Medulla oblongata (tissue), 1 donor: ENCODE data around the gene TCF12.

ENCODE experiments used
- DNase-seq: peaks from one replicate; pipeline ENCODE4 v3.0.0-alpha.2; 2015; ENCODE audit errors: extremely low spot score

TCF12 gene

GRCh38 chr15:57216288-57216687 lies 297.8 kb downstream of the TCF12 start:
- no peak for DNase-seq

DNA sequence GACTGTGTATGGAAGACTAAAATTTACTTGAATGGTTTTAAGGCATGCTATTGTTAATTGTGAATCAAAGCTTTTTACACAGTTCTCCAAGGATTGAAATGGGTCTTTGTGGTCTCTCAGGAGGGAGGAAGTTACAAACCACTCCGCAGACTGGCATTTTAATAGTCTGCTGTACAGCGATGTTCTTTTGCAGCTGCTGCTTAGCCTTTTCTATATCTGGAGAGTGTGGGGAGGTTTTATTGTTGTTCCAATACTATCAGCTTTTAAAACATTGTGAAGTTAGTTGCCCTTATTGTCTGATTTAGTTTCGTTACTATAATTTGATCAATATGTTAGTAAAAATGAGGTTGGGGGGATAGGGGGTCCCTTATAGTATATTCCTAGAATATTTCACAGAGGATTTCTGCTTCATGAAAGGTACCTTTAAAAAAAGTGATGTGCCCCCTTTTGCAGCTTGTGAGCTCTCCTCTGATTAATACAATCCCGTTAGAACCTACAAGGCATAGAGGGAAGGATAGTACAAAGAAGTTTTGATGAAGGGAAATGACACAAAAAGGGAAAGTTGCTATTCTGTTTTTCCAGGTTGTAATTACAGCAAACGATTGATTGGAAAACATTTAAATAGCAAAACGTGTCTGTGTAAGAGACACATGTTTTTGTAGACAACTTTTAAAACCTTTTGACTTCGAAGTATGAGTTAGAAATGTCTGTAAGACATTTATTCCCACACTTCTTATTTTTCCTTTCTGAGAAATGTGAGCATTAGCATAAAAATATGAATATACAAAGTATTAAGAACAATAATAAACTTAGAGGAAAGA lies 299.5 kb downstream of the TCF12 start:
- DNase-seq, result peak; percentile 78

DNA sequence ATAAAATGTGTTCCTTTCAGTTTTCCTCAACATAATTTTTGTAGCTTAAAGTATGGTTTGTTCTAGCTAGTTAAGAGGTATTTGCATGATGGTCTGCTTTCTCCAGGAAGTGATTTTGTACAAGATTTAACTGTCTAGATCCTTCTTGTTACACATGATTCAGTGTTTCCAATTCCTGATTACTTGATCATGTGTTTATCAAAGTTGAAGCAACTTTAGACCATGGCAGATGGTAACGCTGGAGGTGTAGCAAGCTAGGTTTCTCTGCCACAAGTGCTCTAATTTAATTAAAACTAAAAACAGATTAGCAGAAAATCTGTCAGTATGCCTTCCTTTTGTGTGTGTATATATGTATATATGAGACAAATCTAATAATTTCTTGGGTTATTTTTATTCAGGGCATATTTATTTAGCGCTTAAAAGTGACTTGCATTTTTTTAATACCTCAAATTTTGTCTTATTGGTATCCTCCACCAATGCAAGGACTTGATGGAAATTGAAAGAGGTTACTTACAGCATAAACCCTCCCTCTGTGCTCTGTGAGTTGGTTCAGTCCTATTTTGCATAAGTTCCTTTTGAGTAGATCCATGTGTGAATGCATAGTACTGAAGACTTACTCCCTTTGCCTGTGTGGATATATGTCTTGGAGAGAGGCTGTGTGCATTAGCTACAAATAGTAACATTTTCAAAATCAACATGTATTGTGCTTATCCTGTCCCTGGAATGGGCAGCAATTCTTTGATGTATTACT lies 300.6 kb downstream of the TCF12 start:
- peak; percentile 63 for DNase-seq

GRCh38 chr15:57220205-57220604 lies 301.8 kb downstream of the TCF12 start:
- DNase-seq, result no peak

DNA sequence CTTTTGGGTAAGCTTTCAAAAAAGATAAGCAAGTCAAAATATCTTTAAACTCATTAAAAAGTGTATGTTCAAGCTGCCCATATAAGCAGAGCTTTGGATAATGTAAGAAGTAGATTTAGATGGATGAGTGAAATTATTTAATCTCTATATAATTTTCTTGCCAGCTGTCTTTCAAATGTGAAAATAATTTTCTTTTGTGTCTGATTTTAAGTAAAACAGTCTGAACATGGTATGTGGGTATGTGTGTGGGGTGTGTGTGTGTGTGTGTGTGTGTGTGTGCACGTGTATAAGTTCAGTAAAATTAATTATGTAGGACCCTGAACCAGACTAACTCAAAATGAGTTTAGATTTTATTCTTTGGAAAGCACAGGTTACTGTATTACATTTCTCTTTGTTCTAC lies 302.7 kb downstream of the TCF12 start:
- DNase-seq, result no peak

- no peak for DNase-seq
Measured at GRCh38 chr15:57223345-57223744, 304.9 kb downstream of the TCF12 start.

DNA sequence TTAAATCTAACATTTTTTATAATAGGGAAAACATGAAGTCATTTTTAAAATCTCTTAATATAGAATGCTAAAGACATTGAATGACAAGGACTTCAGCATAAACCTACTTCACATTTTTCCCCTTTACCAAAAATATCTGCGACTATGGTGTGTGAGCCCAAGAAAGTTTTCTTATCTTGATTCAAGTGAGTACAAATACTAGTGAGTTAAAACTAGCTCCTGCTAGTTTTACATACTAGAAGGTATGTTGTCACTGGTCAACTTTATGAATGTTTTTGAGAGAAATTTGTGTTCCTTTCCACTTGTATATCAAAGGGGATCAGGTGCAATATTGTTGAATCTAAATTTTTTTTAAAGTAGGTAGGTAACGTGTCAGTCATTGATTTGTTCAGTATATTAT lies 305.4 kb downstream of the TCF12 start:
- no peak for DNase-seq

DNA sequence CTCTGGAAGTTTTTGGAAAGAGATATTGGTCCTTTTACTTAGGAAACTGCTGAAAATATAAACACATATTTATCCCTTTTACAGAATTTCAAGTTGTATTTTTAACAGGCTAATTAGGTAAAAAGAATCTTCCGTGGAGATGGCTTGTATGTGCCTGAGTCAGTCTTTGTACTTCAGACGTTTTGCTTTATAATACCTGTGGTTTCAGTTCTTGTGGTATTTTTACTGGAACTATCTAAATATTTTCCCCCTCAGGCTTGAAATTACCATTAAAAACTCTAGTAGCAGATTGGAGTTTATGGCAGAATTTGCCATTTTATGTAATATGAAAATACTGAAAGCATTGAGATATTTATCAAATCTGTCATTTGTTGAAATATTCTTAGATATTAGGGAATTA lies 306.2 kb downstream of the TCF12 start:
- no peak for DNase-seq

DNA sequence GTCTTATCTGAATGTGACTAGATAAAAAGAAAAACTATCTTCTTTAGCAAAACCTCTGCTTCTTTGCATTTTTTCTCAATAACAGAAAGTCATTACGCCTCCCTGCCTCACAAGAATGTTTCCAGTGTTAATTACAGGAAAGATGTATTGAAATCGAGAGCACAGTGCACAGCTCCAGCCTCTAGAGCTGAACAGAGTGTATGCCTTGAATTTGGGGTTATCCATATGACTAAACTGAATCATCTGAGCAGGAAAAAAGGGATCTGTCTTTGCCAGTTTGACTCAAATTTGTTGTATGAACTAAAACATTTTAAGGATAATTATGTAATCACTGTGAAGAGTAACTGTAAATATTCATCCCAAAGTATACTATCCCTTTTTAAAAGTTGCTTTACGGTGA lies 308.7 kb downstream of the TCF12 start:
- no peak for DNase-seq

DNA sequence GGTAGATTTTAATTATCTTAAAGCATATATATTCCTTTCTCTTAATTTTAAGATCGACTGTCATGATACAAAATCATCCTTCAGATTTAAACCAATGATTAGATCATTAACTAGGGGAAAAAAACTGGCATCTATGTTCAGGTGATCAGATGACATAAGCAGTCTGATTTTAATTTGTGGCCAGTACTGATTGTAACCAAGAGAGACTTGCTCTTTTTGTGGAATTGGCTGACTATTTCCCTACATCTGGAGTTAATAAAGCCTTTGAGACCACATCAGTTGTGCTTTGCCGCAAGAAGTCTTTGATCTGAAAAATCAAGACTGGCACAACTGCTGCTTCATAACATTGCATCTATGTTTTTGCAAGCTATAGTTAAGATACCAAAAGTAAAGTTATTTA lies 309.5 kb downstream of the TCF12 start:
- DNase-seq, result no peak

DNA sequence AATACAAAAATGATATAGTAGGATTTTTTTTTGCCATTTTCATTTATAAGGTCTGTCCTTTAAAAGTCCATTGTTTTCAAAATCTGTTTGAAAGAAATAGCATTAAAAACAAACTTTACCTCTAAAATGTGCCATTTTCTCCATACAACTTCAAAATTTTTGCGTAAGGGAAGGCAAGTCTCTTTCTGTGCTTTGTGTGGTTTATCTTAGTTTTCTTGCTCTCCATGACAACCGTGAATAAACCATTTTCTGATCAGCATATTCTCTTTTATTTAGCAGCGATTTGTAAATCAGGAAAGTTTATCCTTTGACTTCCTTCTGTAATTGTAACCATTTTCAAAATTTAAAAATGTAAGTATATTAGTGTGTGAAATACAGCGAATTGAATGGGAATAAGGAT lies 310.0 kb downstream of the TCF12 start:
- DNase-seq, result no peak

DNA sequence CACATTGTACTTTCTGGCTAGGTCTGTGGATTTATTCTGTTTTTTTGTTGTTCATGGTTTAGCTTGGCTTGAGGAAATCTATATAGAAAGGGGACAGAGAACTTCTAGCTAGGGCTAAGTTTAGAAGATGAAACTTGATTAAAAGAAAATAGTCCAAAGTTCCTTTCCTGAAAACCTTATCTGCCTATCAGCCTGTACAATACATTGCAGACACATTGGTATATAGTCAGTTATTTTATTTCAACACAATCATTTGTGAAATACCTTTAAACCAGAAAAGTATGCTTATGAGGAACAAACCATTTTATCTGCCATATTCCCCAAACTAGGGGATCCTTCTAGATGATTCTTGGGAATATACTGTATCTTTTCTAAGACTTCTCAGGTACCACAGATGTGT lies 310.6 kb downstream of the TCF12 start:
- DNase-seq, result no peak

DNA sequence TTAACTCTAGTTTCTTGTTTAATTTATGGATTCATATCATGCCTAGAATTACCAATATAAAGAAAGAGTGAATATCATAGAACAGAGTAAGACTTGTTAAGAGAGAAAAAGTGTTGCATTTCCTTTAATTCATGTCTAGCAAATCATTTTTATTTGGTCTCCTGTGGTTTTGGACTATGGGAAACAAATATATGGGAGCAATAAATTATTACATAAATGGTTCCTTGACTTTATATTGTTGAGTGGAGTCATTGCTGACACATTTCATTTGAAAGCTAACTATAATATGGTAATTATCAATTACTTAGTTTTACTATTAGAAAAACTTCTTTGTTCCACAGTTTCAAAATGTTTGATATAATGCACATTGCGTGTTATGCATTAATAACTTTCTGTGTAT lies 313.1 kb downstream of the TCF12 start:
- DNase-seq, result no peak

DNA sequence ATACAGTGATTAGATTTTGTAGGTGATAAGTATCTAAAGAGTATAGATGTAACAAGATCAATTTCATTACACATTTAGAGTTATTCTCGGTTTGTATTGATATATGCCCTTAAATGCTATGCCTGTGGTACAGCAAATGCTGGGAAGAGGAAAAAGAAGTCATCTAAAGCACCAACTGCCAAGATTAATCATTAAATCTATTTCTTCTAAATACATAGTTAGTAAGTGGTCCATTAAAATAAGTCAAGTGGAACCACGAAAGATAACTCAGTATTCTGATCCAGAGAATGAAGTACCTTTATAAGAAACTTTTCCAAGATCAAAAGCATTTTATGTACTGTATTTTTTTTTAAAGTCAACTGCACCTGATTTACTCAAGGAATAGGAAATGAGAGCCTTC lies 315.7 kb downstream of the TCF12 start:
- no peak for DNase-seq

DNA sequence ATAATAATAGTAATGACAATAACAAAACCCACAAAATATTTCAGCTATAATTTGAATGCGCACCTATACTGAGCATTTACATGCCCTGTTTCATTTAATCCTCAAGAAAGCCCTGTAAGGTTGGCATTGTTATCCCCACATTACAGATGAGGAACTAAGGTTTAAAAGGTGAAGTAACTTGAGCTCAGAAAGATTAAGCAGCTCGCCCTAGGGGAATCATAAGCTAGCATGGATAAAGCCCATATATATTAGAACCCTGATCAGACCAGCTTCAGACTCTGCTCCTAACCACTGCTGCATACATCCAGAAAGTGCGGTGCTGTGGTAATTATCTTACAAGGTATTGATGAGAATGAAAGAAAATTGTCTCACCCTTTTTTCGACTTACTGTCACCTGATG lies 316.7 kb downstream of the TCF12 start:
- DNase-seq, result no peak

DNA sequence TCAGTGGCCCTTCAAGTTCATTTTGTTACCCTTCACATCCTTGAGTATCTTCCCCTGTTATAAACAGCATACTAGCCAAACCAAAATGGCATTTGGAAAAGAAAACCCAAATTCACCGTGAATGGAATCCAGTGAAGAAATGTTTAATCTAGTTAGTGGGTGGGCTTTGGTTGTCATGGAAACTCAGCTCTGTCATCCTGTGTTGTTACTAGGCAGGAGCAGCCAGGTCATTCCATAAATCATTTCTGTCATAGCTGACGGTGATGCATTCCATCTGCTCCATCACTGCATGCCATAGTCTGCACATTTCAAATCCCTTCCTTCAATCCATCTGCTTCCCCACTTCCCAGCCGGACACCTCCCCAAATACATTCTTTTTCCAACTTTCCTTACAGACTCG lies 317.4 kb downstream of the TCF12 start:
- no peak for DNase-seq

GRCh38 chr15:57236561-57237300 lies 318.3 kb downstream of the TCF12 start:
- DNase-seq, result no peak

GRCh38 chr15:57237301-57237642 lies 318.8 kb downstream of the TCF12 start:
- peak; percentile 73 for DNase-seq

DNA sequence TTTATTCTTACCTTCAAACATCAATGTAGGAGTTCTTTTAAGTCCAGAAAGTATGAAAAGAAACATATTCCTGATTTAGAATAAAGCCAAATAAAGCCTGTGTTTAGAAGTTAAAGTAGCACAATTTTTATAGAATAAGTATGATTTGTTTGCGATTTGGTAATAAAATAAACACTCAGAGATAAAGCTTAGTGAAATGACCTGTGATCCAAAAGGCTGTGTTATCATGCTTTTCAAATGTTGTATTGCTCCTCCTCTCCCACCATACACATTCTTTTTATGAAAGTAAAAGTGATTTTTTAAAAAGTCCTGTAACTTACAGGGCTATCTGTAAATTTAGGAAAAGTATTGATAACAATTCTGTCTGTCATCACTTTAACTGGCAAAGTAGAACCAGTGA lies 319.2 kb downstream of the TCF12 start:
- no peak for DNase-seq

- no peak for DNase-seq
Measured at GRCh38 chr15:57245130-57245529, 326.7 kb downstream of the TCF12 start.

DNA sequence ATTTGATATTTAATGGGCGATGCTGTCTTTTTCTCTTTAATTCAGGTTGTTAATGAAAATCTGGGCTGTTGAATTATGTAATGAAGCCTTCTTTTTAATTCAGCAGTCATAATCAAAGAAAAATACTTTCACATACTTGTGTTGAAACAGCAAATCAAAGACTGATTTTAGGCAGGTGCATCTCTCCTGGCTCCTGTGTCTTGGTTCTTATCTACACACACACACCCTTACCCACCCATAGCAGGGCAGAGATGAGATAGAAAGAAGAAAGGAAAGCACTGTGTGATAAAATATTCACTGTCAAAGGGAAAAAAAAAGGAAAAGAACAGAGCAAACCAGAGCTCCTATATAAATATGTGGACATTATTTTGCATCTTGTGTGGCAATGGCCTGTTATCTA lies 327.3 kb downstream of the TCF12 start:
- no peak for DNase-seq

DNA sequence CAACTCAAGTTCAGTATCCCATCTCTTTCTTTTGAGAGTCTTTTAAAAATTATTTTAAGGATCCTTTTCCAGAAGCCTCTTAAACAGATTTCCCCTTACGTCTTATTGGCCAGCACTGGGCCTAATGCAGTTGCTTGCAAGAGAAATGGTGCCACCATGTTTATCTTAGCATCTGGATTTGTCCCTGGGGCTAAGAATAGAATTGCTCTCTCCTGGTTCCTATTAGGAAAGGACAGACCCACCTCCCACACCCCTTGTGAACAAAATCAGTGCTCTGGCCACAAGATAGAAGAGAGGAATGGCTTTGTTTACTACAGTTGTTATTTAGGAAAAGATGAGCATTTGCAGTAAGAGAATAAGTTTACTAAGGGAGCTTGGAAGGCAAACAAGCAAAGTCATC lies 329.6 kb downstream of the TCF12 start:
- no peak for DNase-seq

GRCh38 chr15:57251308-57251707 lies 332.9 kb downstream of the TCF12 start:
- DNase-seq, result no peak
